Activated CD8-positive, alpha-beta memory T cell treated with anti-CD3 and anti-CD28 coated beads, Interleukin-2, amount 50 U/mL, for 24 hours (primary cell): Measurements from ENCODE around the gene BLACAT1.

Experiments used
- DNase-seq: peaks from one replicate; pipeline ENCODE4 v3.0.0-alpha.2; 2020; ENCODE audit errors: extremely low read depth

Gene BLACAT1

DNA sequence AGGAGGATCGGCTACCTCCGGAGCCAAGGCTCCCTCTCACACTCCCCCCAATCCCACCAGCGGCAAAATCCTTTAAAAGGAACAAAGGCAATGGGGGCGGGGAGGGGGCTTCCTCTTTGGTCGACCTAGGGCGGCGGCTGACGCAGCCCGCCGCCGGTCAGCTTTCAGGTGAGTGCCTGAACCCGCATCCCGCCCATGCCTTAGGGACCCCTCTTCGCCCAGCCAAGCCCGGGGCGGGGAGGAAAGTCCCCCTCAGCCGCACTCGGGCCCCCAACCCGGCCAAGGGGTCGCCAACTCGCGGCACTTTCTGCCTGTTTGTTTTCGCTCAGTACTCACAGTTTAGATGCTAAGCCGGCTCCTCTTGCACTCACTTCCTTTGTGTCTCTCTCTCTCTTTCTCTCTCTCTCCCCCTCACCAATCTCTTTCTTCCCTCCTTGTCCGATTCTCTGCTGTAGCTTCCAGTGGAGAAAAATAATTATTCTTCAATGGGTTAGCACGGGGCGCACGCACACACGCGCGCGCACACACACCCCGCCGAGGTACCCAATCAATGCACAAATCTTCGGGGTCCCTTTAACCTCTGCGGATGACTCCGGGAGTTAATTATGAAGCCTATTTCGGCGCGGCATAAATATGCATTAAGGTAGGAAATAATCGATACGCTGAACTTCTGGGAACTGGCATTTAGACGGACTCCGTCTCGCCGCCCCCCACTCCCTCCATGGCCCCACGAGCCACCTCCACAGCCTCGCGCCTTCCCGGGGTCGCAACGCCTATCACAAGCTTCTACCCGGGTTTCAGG lies at the start of gene BLACAT1:
Gene BLACAT1 (minus strand): TSS at position 465 of the 802 bp plus-strand sequence.
- no peak for DNase-seq

DNA sequence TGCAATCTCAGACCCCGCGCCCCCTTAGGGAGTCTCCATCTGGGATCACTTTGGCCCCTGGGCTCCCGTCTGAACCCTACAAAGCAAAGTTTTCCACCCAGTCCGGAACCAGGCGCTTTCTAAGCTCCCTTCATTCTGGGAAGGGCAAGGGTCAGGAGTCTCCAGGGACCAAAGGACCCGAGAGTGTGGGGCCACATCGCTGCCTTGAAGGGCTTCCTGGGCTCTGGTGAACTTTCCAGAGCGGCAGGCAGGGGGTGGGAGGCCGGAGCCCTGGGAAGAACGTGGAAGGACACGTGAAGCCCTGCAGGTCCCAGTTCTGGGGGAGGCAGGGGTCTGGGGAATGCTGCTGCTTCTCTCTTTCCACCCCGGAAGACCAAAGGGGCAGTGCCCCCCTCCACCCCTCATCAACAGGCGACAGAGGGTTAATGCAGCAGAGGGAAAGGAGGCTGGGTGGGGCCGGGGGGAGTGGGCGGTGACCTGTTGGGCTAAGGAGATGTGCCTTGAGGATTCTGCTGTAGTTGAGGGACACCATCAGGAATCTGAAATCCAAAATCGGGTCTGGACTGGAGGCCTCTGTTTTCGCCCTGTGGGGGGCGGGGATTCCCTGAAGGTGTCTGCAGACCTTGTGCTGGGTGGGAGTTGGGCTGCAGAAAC lies 49.4 kb upstream of the BLACAT1 start:
- no peak for DNase-seq

DNA sequence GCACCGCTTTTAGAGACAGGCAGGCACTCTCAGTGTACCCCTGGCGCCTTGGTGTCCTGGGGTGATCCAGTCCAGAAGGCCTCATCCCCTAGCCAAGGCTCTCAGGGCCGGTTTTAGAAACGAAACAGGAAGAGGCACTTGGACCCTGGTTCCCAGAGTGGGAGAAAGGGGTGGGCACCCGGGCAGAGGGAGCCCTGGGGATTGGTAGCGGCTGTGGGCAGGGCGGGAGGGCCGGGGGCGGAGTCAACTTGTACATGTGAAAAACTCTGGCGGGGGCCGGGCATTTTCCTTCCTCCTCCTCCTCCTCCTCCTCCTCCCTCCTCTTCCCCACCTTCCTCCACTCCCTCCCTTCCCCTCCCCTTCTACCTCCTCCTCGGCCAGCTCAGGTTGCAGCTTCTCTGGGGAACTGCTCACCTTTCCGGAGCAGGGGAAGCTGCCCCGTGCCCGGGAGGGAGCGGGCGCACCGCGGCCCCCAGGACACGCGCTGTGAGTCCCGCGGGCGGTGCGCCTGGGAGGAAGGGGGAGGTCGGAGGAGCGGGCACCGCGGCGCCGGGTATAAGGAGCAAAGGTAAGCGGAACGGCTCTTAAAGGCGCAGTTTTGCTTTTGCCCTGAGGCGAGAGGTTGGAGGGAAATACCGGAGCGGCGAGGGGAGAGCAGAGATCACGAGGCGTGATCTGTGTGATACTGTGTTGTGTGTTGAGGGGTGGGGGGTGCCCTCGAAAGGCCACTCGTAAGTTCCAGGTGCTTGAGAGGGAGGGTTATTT lies 48.6 kb upstream of the BLACAT1 start, which contains the start of gene CDK18:
Gene CDK18 (plus strand): TSS at position 359 of the 765 bp plus-strand sequence. CDS start 18,499 bp downstream, outside the sequence.
- no peak for DNase-seq

DNA sequence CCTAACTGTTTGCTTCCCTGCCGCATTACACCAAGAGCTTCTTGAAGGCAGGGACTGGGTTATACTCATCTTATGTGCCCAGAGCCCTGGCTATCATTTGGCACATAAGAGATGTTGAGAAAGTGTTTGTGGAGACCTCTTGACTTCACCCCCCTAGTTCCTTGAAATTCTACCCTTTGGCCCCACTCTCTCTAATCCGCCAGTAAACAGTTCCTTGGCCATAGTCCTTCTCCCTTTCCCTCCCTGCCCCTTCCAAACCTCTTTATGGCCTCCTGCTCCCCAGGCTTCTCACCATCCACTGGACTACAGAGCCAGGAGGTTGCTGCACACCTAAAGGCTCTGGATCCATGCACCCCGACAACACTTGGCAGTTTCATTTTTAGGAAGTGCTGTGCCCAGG lies 47.1 kb upstream of the BLACAT1 start:
- DNase-seq: no peak

DNA sequence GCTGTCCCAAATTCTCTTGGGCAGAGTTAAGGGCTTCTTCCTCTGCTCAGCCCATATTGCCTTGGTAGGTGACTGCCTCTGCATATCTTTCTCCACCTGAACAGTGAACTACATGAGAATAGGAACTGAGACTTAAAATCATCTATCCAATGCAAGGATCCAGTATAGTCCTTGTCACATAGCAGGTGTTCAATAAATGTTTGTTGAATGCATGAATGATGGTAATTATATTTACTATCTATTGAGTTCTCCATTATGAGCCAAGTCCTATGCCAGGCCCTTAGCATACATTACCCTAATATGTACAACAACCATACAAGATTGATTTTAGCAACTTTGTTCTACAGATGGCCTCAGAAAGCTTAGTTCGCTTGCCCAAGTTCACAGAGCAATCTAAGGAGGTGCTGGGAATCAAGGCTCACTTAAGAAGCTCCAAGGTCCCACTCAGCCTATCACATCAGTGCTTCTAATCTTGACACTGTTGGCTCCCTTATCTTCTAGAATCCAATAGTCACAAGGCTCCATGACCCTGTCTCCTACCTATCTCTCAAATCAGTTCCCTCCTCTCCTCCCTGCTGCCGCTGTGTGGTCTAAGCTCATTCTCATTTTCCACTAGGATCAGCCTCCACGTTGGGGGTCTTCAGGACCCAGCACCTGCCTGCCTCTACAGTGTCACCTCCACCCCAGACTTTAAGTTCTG lies 46.4 kb upstream of the BLACAT1 start:
- no peak for DNase-seq

DNA sequence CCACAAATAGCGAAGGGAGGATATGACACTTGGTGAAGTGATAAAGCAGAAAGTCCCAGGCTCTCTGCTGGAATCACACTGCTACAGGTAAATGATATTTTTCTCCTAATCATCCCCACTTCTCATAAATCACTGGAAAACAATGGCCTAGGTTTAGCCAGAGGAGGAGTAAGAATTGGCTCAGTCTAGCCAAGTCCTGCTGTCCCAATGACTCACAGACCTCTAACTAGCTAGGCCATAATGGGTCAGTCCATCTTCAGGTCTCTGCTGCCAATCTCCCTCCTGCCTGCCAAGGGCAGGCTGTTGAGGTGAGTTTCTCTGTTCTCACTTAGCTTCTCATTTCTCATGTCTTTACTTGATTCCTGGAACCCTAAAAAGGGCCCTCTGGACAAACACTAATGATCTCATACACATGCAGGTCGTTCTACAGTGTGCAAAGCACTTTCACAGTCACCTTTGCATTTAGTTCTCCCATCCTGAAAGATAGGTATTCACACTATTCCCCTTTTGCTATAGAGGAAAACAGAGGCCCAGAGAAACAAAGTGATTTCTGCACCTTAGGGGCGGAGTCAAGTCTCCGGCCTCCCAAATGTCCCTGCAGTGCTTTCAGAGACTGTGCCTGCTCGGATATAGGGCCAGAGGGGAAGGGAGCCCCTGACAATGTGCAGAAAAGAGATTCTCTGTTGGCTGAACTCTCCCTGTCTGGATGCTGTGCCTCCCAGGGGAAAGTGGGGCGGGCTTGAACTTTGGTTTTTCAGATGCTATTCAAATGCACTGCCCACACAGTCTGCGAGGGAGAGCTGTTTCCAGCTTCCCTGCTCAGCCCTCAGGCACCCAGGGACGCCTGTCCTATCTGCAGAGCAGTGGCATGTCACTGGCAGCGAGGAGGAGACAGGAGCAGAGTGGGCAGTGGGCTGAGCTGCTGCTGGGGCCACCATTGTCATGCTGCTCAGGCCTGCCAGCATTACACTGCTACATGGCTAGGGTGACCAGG lies 44.7 kb upstream of the BLACAT1 start:
- DNase-seq: no peak

DNA sequence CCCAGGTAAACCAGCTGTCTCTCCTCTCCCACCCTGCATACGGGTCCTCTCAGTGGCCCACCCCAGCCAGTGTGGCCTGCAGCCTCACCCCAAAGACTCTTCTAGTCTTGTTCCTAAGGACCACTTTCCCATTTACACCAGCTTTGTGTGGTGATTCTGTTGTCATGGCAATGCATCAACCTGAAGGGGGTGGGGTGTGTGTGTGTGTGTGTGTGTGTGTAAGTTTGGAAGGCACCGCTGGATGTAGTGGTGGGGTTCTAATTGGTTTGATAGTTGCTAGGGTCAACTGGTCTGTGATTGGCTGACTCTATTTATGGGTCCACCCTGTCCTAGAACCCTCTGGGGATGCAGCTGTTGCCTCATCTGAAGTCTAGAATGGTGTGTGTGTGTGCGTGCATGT lies 43.9 kb upstream of the BLACAT1 start:
- DNase-seq: no peak

DNA sequence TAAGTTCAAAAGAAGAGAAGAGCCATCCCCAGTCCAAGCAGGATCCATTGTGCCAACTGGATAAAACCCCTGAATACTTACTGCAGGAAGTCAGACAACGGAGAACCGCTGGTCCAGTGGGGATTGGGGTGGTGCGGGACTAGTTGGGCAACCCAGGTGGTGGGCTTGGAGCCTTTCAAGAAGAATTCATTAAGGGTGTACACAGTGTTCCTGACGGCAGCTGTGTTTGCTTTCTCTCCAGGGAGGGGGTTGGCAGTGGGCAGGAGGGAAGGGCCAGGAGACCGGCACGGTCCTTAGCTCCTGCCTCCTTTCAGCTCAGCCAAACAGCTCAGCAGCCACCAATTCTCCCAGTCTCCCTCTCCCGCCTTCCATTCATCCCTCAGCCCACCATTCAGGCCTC lies 41.5 kb upstream of the BLACAT1 start:
- DNase-seq: no peak

DNA sequence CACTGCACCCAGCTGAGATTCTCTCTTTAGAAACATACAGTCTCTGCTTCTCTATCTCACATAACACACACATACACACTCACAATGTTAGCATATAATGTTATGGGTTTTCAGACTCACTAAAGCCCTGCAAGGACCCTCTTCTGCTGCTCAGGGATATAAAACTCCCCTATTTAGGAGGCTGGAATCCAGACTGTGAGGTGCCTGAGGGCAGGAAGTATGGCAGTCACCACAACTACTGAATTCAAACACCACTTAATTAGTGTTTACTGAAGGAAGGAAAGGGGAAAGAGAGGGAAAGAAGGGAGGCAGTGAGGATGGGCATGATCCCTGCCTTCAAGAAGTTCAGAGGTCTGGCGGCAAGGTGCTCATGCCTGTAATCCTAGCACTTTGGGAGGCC lies 40.8 kb upstream of the BLACAT1 start:
- DNase-seq: no peak

DNA sequence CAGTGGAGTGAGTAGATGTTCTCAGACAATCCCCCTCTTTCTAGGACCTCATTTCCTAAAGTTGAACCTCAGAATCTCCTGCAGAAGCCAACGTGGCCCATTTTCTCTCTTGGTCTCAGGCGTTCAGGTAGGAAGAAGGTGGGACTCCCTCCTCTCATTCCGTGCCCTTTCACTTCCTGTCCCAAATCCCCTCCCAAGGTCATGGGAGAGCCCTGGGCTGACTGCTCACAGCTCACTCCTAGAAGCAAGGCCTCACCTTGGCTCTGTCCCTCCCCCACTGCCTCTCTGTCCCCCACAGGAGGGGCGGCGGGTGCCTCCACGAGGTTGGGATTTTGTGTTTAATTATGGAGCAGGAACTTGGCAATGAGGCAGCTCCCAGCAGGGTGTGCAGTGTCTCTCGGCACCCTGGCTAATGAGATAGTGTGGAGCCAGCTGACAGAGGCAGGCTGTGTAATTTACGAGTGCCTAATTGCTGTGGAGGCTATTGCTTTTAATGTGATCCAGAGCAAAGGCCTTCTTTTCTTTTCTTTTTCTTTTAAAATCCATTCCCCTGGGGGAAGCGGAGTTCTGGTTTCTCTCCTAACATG lies 39.5 kb upstream of the BLACAT1 start:
- no peak for DNase-seq

DNA sequence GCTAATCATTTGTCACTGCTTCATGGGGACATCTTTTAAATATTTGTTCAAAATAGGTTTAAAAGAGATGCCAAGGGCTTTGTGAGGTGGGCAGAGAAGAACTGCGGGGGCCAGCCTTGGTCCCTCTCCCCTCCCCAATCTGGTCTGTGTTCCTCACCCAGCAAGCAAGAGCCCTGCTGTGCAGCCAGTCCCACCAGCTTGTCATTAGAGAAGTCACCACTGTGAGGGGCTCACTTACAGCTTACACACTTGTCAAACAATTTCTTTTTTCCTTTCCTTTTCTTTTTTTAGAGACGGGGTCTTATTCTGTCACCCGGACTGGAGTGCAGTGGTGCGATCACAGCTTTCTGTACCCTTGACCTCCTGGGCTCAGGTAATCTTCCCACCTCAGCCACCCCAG lies 38.3 kb upstream of the BLACAT1 start:
- no peak for DNase-seq

DNA sequence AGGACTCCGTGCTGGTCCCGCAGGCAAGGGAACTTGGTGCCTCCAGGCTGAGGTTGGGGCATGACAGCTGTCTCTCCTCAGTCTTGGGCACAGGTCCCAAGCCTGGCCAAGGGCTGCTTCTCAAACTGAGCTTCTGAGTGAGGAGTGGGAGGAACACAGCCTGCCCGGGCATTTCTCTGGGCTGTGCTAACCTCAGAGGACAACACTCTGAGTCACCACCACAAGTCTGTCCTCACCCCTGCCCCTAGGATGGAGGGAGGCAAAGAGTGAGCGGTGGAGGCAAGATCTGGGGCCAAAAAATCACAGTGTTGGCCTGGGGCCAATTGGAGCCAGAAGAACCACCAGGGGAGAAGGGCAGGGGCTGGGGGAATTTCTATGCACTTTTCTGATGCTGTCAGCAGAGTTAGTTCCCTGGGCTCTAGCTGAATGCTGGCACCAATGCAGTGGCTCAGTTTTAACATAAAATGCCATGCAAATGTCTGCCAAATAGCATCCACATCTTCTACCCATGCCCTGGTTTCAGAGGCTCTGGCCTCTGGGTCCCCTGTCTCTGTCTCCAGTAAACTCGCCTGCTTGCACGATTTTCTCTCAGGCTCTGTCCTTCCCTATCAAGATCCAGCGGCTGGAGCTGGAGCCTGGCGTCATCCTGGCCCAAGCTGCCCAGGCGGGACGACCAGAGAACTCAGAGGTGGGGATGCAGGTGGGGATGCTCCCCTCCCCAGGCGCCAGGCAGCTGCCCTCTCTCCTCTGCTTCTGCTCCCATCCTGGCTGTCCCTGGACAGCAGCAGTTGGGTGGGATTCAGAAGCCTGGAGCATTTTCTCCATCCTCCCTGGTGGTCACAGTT lies 37.6 kb upstream of the BLACAT1 start:
- DNase-seq: no peak

DNA sequence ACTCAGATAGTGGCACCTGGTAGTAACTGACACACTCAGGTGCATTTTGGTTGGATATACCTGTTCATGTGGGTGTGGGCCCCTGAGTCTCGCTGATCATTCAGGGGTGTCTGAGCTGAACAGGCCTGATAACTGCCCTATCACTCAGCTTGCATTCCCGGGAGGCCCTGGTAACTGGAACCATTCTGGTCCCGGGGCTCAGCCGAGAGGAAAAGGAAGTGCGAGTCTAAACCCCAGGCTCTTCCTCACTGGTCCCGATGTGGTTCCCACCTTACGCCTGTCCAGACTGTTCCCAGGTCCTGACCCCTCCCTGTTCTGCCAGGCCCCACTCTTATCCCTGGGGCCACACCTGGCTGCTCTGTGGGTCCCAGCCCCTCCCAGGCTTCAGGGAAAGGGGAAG lies 36.9 kb upstream of the BLACAT1 start:
- no peak for DNase-seq

DNA sequence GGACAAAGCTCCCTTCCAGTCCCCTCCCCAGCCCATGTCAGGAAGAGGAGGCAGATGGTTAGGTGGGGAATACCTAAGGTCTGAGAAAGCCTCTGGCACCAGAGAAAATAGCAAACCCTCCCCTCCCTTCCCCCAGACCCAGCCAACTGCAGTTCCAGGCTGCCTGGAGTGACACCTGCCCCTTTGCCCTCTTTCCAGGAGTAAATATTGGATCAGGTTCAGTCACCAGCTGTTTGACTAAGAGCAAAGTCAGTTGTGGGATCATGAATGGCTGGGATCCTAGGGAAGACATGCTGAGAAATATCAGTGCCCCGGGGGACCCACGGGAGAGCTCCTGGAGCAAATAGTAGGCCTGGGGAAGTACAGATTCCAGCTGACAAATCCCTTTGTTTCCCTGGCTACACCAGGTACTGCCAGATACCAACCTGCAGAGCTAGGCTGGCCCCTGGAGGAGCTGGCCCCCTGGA lies 36.4 kb upstream of the BLACAT1 start:
- DNase-seq: no peak

DNA sequence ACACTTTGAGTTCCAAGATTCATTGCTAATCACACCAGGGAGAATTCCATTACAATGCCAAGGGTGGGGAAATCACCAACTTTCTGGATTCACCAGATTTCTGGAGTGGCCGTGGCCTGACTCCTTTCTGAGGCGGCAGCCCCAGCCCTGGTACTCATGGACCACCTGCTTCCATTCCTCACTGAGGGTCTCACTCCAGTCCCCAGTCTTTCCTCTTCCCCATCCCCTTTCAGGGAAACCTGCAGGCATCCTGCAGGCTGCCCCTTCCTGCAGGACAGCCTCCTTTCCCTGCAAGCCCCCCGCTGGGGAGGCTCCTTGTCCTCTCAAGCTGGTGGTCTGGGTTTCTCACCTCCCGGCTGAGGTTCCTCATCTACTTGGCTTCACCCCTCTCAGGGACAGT lies 35.9 kb upstream of the BLACAT1 start:
- no peak for DNase-seq

DNA sequence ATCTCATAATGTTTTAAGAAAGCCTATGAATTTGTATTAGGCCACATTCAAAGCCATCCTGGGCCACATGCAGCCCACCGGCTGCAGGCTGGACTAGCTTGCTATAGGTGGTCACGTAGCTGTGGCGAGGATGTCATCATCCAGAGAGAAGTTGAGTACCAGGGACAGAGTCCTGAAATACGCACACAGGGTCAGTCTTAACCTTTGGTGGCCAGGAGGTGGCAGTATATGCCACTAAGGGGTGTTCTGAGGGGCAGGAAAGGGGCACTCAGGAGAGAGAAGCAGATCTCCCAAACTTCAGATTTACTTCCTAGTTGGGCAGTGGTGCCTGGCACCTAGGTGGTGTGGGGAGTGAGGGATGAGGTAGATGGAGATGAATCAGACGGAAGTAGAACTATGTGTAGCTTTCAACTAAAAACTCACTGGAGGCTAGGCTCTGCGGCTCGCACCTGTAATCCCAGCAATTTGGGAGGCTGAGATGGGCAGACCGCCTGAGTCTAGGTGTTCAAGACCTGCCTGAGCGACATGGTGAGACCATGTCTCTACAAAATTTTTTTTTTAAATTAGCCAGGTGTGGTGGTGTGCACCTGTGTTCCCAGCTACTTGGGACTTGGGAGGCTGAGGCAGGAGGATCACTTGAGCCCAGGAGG lies 32.4 kb upstream of the BLACAT1 start:
- no peak for DNase-seq

DNA sequence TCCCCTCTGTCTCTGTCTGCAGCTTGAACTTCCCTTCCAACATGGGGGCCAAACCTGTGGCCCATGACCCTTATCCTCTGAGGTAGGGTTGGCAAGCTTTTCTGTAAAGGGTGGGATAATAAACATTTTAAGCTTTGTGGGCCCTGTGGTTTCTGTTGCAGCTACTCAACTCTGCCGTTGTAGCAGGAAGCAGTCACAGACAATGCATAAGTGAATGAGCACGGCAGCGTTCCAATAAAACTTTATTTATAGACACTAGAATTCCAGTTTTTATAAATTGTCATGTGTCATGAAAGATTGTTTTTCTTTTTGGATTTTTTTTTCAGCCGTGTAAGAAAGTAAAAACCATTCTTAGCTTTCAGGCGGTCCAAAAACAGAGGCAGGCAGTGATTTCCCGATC lies 30.4 kb upstream of the BLACAT1 start:
- DNase-seq: no peak
